Left lung (tissue), 10 donors: ENCODE measurements around the gene CDH11. TPM values are rescaled to one million over a fixed set of nuclear protein-coding genes. Genes with fewer than 3 reads are reported as not detected.

Source experiments
- ATAC-seq: fragments of 200-7000 bp; cut with Tn5 transposase; one replicate; pipeline ENCODE4 v1.9.1; 2020; ENCODE audit warnings: moderate library complexity
- DNase-seq, 4 donors: peaks; one replicate each; pipeline ENCODE4 v3.0.0-alpha.2; 2013 to 2020
- H3K27ac ChIP-seq, 2 donors: fragments of 200-600 bp; sonication (generic) in 1 of 2; one replicate each; pipeline versions ENCODE4 v1.5.0 to v1.8.0; 2020 to 2021
- H3K27me3 ChIP-seq, 2 donors: fragments of 200-600 bp; sonication (generic) in 1 of 2; one replicate each; pipeline versions ENCODE4 v1.5.0 to v1.8.0; 2020 to 2021
- H3K36me3 ChIP-seq, 2 donors: fragments of 200-600 bp; sonication (generic) in 1 of 2; one replicate each; pipeline versions ENCODE4 v1.5.0 to v1.8.0; 2020 to 2021
- H3K4me1 ChIP-seq, 2 donors: fragments of 200-600 bp; one replicate each; pipeline ENCODE4 v1.8.0; 2021
- H3K4me3 ChIP-seq, 2 donors: fragments of 200-600 bp; sonication (generic) in 1 of 2; one replicate each; pipeline versions ENCODE4 v1.5.0 to v1.8.0; 2020 to 2021; ENCODE audit warnings: mild to moderate bottlenecking in 1 of 2
- H3K9me3 ChIP-seq, 2 donors: fragments of 200-600 bp; sonication (generic) in 1 of 2; one replicate each; pipeline versions ENCODE4 v1.5.0 to v1.8.0; 2020 to 2021
- intact Hi-C, 2 donors: fragments of 100-400 bp; cut with DNase I; formaldehyde crosslinking; loops; one replicate each; pipeline versions ENCODE4 v1.11.2 to v1.14.2; 2022
- polyA plus RNA-seq, 6 donors: library from polyadenylated mRNA; unstranded; fragments of 120-200 nt; gene quantifications; one replicate each; pipeline ENCODE4 v1.2.1, GENCODE V29; 2013; ENCODE audit not compliant: insufficient read length in 6 of 6
- total RNA-seq, 2 donors: library from RNA; stranded (reverse); fragmentation: NEBNext Ultra II Directional; extraction: Animal tissue kit (Norgen Biotek cat#: 25700); gene quantifications; one replicate each; pipeline ENCODE4 v1.2.1, GENCODE V29; 2021
- TF ChIP-seq, protein P1 (sequence below), 2 donors: fragments of 200-600 bp; sonication (generic) in 1 of 2; IDR thresholded peaks; one replicate each; pipeline versions ENCODE4 v1.5.0 to v1.8.0; 2021; ENCODE audit warnings: antibody characterized with exemption in 2 of 2
- donor health status: DM: no; HTN: yes; CAD: no.
- donor health status: DM: no; HTN: no; CAD: no.

Gene CDH11
- total and polyA plus RNA-seq, 8 donors: 161 to 350 (median 311) TPM

DNA sequence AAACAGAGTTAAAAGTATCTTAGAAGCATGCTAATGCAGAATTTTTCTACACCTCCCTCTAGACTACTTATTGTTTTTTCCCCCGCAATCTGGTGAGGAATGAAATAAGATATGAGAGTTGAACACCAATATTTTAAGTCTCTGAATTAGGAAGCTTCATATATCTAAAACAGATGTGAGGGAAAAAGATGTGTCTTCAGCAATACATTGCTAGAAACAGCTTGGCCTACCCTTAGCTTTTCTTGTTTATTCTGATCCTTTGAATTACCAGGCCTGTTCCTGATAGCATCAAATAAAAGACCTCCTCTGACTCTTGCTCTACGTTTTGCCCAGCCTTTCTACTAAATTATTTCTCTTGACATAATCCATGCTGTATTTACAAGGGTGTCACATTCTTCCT is 221.8 kb downstream of the CDH11 start:
- Histone ChIP-seq H3K27ac (no peak overlapping the region), H3K4me3 (no peak overlapping the region), H3K36me3 (no peaks in the 10 kb centered on the region), H3K9me3 (no peaks in the 10 kb centered on the region), H3K4me1 (no peaks in the 10 kb centered on the region), H3K27me3 (no peaks in the 10 kb centered on the region)
- ATAC-seq: no peak
- TF ChIP-seq, protein P1, sequence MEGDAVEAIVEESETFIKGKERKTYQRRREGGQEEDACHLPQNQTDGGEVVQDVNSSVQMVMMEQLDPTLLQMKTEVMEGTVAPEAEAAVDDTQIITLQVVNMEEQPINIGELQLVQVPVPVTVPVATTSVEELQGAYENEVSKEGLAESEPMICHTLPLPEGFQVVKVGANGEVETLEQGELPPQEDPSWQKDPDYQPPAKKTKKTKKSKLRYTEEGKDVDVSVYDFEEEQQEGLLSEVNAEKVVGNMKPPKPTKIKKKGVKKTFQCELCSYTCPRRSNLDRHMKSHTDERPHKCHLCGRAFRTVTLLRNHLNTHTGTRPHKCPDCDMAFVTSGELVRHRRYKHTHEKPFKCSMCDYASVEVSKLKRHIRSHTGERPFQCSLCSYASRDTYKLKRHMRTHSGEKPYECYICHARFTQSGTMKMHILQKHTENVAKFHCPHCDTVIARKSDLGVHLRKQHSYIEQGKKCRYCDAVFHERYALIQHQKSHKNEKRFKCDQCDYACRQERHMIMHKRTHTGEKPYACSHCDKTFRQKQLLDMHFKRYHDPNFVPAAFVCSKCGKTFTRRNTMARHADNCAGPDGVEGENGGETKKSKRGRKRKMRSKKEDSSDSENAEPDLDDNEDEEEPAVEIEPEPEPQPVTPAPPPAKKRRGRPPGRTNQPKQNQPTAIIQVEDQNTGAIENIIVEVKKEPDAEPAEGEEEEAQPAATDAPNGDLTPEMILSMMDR (IDR thresholded peaks at IDR 0.05): no peak
- DNase-seq: no peak
- intact Hi-C loops: no loop called here

- no peaks in the 10 kb centered on the region for H3K36me3 ChIP-seq
- TF ChIP-seq, protein P1 (IDR thresholded peaks at IDR 0.05): no peak
- H3K4me1 ChIP-seq: no peaks in the 10 kb centered on the region
- ATAC-seq: no peak
- H3K27me3 ChIP-seq: no peaks in the 10 kb centered on the region
- no peaks in the 10 kb centered on the region for H3K9me3 ChIP-seq
- H3K27ac ChIP-seq: no peak overlapping the region
- H3K4me3 ChIP-seq: no peak overlapping the region
- intact Hi-C loops: no loop called here
- DNase-seq: no peak
Observed at GRCh38 chr16:64898159-64898558, 223.7 kb downstream of the CDH11 start.
